Measurements from ENCODE around the gene TAS1R2. TPM values are rescaled to one million over a fixed set of nuclear protein-coding genes. Genes with fewer than 3 reads are reported as not detected.

The TAS1R2 gene
- total and polyA plus RNA-seq, 9 of the 15 experiments (the other 6 are each of a cell fraction or from before 2014, with no cell fraction given) = not detected

GRCh38 chr1:18805925-18806849, 53.3 kb downstream of the TAS1R2 start (continued):
- no peak for TF ChIP-seq GATA2 (CRISPR knock-in tag; IDR thresholded peaks at IDR 0.05)
- TF ChIP-seq MXD1 (CRISPR knock-in tag; IDR thresholded peaks at IDR 0.05; ENCODE audit: borderline replicate concordance, poor library complexity, severe bottlenecking) = no peak
- TF ChIP-seq HDAC1 (IDR thresholded peaks at IDR 0.05) = peak in 1 of 2 experiments; percentile 90; a peak in 1 of 4 replicates
- no peak for TF ChIP-seq RUNX1 (IDR thresholded peaks at IDR 0.05; ENCODE audit: low read depth)
- TF ChIP-seq, protein P1, sequence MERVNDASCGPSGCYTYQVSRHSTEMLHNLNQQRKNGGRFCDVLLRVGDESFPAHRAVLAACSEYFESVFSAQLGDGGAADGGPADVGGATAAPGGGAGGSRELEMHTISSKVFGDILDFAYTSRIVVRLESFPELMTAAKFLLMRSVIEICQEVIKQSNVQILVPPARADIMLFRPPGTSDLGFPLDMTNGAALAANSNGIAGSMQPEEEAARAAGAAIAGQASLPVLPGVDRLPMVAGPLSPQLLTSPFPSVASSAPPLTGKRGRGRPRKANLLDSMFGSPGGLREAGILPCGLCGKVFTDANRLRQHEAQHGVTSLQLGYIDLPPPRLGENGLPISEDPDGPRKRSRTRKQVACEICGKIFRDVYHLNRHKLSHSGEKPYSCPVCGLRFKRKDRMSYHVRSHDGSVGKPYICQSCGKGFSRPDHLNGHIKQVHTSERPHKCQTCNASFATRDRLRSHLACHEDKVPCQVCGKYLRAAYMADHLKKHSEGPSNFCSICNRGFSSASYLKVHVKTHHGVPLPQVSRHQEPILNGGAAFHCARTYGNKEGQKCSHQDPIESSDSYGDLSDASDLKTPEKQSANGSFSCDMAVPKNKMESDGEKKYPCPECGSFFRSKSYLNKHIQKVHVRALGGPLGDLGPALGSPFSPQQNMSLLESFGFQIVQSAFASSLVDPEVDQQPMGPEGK (CRISPR knock-in tag; IDR thresholded peaks at IDR 0.05; ENCODE audit: borderline replicate concordance) = no peak
- TF ChIP-seq NCOR1 (IDR thresholded peaks at IDR 0.05) = no peak
- no peak for TF ChIP-seq ATF2 (CRISPR knock-in tag; IDR thresholded peaks at IDR 0.05)
- TF ChIP-seq, protein P2, sequence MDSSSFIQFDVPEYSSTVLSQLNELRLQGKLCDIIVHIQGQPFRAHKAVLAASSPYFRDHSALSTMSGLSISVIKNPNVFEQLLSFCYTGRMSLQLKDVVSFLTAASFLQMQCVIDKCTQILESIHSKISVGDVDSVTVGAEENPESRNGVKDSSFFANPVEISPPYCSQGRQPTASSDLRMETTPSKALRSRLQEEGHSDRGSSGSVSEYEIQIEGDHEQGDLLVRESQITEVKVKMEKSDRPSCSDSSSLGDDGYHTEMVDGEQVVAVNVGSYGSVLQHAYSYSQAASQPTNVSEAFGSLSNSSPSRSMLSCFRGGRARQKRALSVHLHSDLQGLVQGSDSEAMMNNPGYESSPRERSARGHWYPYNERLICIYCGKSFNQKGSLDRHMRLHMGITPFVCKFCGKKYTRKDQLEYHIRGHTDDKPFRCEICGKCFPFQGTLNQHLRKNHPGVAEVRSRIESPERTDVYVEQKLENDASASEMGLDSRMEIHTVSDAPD (CRISPR knock-in tag; IDR thresholded peaks at IDR 0.05) = no peak
- TF ChIP-seq MCM5 (IDR thresholded peaks at IDR 0.05; ENCODE audit: low read depth) = no peak
- TF ChIP-seq CHD4 (IDR thresholded peaks at IDR 0.05; ENCODE audit: insufficient read depth, insufficient replicate concordance, low read depth, low read length, poor library complexity, severe bottlenecking) = peak; percentile 55
- TF ChIP-seq, protein P3, sequence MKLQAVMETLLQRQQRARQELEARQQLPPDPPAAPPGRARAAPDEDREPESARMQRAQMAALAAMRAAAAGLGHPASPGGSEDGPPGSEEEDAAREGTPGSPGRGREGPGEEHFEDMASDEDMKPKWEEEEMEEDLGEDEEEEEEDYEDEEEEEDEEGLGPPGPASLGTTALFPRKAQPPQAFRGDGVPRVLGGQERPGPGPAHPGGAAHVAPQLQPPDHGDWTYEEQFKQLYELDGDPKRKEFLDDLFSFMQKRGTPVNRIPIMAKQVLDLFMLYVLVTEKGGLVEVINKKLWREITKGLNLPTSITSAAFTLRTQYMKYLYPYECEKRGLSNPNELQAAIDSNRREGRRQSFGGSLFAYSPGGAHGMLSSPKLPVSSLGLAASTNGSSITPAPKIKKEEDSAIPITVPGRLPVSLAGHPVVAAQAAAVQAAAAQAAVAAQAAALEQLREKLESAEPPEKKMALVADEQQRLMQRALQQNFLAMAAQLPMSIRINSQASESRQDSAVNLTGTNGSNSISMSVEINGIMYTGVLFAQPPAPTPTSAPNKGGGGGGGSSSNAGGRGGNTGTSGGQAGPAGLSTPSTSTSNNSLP (IDR thresholded peaks at IDR 0.05; ENCODE audit: borderline replicate concordance, low read depth, low read length) = 0 out of 2 replicates have a peak, but pooled peaks have one; percentile 65
- TF ChIP-seq ZKSCAN1 (IDR thresholded peaks at IDR 0.05; ENCODE audit: low read depth, low read length) = peak; percentile 100
- TF ChIP-seq PML (IDR thresholded peaks at IDR 0.05; ENCODE audit: low read length) = no peak
